Ascending aorta (tissue), 2 donors: ENCODE data around the gene MED6. TPM values are rescaled to one million over a fixed set of nuclear protein-coding genes. Genes with fewer than 3 reads are reported as not detected.

Experiments
- DNase-seq, 2 donors: peaks; one replicate each; pipeline ENCODE4 v3.0.0-alpha.2; 2019; ENCODE audit warnings: low spot score in 2 of 2
- H3K27ac ChIP-seq, 2 donors: fragments of 200-600 bp; sonication (generic); one replicate each; pipeline ENCODE4 v1.5.1; 2016 to 2017; ENCODE audit warnings: mild to moderate bottlenecking in 1 of 2
- H3K27me3 ChIP-seq: fragments of 200-600 bp; sonication (generic); one replicate; pipeline ENCODE4 v1.5.1; 2017
- H3K36me3 ChIP-seq, 2 donors: fragments of 200-600 bp; sonication (generic); one replicate each; pipeline ENCODE4 v1.5.1; 2016
- H3K4me1 ChIP-seq, 2 donors: fragments of 200-600 bp; sonication (generic); one replicate each; pipeline ENCODE4 v1.5.1; 2016 to 2017; ENCODE audit warnings: mild to moderate bottlenecking in 1 of 2
- H3K4me3 ChIP-seq, 2 donors: fragments of 200-600 bp; sonication (generic); one replicate each; pipeline ENCODE4 v1.5.1; 2016 to 2017; ENCODE audit warnings: mild to moderate bottlenecking in 1 of 2
- H3K9me3 ChIP-seq, 2 donors: fragments of 200-600 bp; sonication (generic); one replicate each; pipeline ENCODE4 v1.5.1; 2016
- intact Hi-C: fragments of 100-400 bp; cut with DNase I; formaldehyde crosslinking; loops from one replicate; pipeline ENCODE4 v1.15.1; 2023
- total RNA-seq: library from RNA; depleted of rRNA; stranded (reverse); fragments of >200 nt; gene quantifications from one replicate; pipeline ENCODE4 v1.1.0, GENCODE V29; 2016
- TF ChIP-seq, protein P1 (sequence below), 3 experiments: fragments of 200-600 bp in 2 of 3; fragments of 450-650 bp in 1 of 3; sonication (generic) in 2 of 3; IDR thresholded peaks; one replicate each; pipeline ENCODE4 v1.5.1; 2016 to 2019; ENCODE audit warnings: antibody characterized with exemption in 3 of 3, mild to moderate bottlenecking in 1 of 3, moderate library complexity in 1 of 3

The MED6 gene
- total RNA-seq, 1 donor from 2014 or later = 38.0 TPM

DNA sequence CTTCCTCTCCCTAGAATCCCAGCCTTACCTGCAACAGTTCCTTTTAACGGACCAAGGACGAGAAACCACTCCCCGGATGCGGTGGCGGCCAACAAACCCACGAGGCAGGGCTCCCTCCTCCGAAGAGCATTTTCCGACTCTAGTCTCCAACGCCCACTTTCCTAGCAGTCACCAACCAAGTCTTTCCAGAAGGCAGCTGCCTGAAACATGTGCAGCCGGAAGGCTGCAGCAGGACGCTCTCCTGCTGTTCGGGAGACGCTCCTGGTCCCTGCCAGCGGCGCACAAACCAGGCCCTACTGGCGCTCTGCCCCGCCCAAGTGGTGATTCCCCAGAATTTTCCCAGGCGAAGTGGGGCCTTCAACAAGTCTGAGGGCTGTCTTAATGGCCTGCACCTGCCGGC is 44.6 kb downstream of the MED6 start:
- Histone ChIP-seq H3K9me3 (no peaks in the 10 kb centered on the region), H3K27me3 (no peaks in the 10 kb centered on the region), H3K36me3 (peaks cover 0 to 11% of the 10 kb centered on the region in 2 donors), H3K27ac (no peak overlapping the region), H3K4me1 (no peaks in the 10 kb centered on the region), H3K4me3 (no peak overlapping the region)
- no peak for DNase-seq
- intact Hi-C loops = no loop called here
- TF ChIP-seq, protein P1, sequence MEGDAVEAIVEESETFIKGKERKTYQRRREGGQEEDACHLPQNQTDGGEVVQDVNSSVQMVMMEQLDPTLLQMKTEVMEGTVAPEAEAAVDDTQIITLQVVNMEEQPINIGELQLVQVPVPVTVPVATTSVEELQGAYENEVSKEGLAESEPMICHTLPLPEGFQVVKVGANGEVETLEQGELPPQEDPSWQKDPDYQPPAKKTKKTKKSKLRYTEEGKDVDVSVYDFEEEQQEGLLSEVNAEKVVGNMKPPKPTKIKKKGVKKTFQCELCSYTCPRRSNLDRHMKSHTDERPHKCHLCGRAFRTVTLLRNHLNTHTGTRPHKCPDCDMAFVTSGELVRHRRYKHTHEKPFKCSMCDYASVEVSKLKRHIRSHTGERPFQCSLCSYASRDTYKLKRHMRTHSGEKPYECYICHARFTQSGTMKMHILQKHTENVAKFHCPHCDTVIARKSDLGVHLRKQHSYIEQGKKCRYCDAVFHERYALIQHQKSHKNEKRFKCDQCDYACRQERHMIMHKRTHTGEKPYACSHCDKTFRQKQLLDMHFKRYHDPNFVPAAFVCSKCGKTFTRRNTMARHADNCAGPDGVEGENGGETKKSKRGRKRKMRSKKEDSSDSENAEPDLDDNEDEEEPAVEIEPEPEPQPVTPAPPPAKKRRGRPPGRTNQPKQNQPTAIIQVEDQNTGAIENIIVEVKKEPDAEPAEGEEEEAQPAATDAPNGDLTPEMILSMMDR (IDR thresholded peaks at IDR 0.05) = no peak

DNA sequence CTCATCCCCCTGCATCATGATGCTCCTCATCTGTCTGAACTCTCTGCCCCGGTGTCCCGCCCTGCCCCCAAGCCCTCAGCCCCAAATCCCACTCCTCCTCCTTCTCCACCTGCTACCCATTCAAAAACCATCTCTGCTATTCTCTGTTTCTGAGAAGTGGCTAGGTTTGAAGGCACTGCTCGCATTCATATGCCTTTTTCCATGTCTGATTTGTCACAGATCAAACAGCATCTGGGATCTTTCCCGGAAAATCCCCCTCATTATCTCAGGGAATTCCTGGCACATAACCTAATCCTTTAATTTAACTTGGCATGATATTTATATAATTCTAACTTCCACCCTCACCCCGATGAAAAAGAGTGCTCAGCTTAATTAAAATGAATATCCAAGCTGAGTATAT is 62.4 kb downstream of the MED6 start:
- Histone ChIP-seq H3K4me3 (no peak overlapping the region), H3K4me1 (no peaks in the 10 kb centered on the region), H3K27me3 (no peaks in the 10 kb centered on the region), H3K36me3 (peaks cover 0 to 9% of the 10 kb centered on the region in 2 donors), H3K9me3 (peaks cover 0 to 8% of the 10 kb centered on the region in 2 donors), H3K27ac (no peak overlapping the region)
- TF ChIP-seq, protein P1 (IDR thresholded peaks at IDR 0.05) = no peak
- intact Hi-C loops = no loop called here
- DNase-seq = no peak

DNA sequence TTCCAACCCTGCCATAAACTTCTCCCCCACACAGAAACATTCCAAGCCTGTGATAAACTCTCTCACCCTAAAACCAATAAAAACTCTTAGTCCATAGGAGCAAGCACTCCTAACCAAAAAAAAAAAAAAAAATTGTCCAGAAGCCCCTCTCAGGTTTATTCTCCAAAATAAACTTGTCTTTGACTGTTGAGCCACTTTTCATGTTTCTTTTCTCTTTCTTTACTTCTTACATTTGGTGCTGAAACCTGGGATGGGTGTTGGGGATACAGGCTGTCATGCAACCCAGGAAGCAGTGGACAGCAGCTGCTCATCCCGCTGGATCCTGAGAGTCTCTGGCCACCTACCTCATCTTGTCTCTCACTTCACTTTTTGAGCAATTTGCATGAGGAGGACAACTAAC is 63.6 kb downstream of the MED6 start:
- no peak for DNase-seq
- peaks cover 0 to 19% of the 10 kb centered on the region in 2 donors for H3K9me3 ChIP-seq
- H3K36me3 ChIP-seq = peaks cover 0 to 20% of the 10 kb centered on the region in 2 donors
- no peaks in the 10 kb centered on the region for H3K4me1 ChIP-seq
- intact Hi-C loops = no loop called here
- H3K4me3 ChIP-seq = no peak overlapping the region
- no peak overlapping the region for H3K27ac ChIP-seq
- TF ChIP-seq, protein P1 (IDR thresholded peaks at IDR 0.05) = no peak
- H3K27me3 ChIP-seq = no peaks in the 10 kb centered on the region

DNA sequence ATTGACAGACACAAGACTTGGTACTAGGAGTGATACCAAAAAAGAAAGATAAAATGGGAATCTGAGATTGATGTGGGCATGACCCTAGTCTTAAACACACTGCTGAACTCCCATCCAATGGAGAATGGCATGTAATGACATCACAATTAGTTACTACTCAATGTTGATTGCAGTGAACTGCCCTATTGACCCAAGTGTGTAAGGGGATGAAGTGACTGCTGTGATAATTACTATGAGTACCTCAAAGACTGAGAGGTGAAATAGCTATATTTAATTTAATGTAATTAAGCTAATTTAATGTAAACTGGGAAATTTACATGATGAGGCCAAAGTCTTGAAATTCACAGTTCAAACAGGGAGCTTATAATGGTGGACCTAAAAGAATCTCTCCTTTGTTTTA is 65.6 kb downstream of the MED6 start, which contains the start of gene ADAM20:
Gene ADAM20, minus strand, starts transcription at position 101 of the 400 bp plus-strand sequence. CDS start 10,247 bp downstream, outside the sequence.
- Histone ChIP-seq H3K4me3 (no peak within 1 kb of the TSS), H3K9me3 (peaks cover 0 to 25% of the 10 kb centered on the region in 2 donors), H3K27ac (no peak within 1 kb of the TSS), H3K27me3 (no peaks in the 10 kb centered on the region), H3K36me3 (peaks cover 0 to 21% of the 10 kb centered on the region in 2 donors), H3K4me1 (no peaks in the 10 kb centered on the region)
- no peak for DNase-seq
- intact Hi-C loops = no loop called here
- TF ChIP-seq, protein P1 (IDR thresholded peaks at IDR 0.05) = no peak

Other genes starting within 250 kb of the MED6 start
- gene COX16, start 241.0 kb downstream of the MED6 start, total RNA-seq = 13.4 TPM
- 8.8 TPM for gene SYNJ2BP, start 183.6 kb downstream of the MED6 start, total RNA-seq
- 0.11 TPM for gene ADAM21, start 148.5 kb downstream of the MED6 start, total RNA-seq
- gene ADAM20, start 65.7 kb downstream of the MED6 start, total RNA-seq = 4.6 TPM
- not detected for gene TTC9, start 41.3 kb upstream of the MED6 start, total RNA-seq
- gene MAP3K9, start 208.9 kb upstream of the MED6 start, total RNA-seq = 0.96 TPM